PC-9 (cell line): ENCODE results near the gene CHST11. TPM values are rescaled to one million over a fixed set of nuclear protein-coding genes. Genes with fewer than 3 reads are reported as not detected.
A peak's percentile ranks its signal among the peaks of the same experiment; 100 is the strongest.

Experiments
- BruUV-seq: library from RNA; stranded (reverse); fragments of 400-500 nt; replicated peaks from 2 replicates; lab custom pipeline; 2021; lab: Mats Ljungman, UMichigan
- CTCF ChIA-PET: fragments of 300-600 bp; sonication (Branson Sonifier 250); formaldehyde crosslinking; loops from one replicate; lab custom pipeline; 2022; ENCODE audit warnings: antibody characterized with exemption; lab: Charles Lee
- POLR2A ChIA-PET: fragments of 300-600 bp; sonication (Branson Sonifier 250); formaldehyde crosslinking; loops from one replicate; lab custom pipeline; 2022; ENCODE audit warnings: antibody characterized with exemption; ENCODE audit not compliant: unreplicated experiment; lab: Charles Lee
- DNase-seq, 2 experiments: peaks; one replicate each; pipeline versions ENCODE4 v3.0.0 to v3.0.0-alpha.2; 2015 to 2022; ENCODE audit warnings: mixed read lengths in 1 of 2
- H2AFZ ChIP-seq: fragments of 200-600 bp; sonication (generic); 2 replicates; pipeline ENCODE4 v1.8.1; 2017; ENCODE audit warnings: antibody characterized with exemption
- H3F3A ChIP-seq: fragments of 200-600 bp; sonication (generic); 2 replicates; pipeline ENCODE4 v1.8.1; 2017; ENCODE audit warnings: antibody characterized with exemption, mild to moderate bottlenecking, low read depth; ENCODE audit not compliant: insufficient read depth
- H3K27ac ChIP-seq: fragments of 200-600 bp; sonication (generic); 2 replicates; pipeline ENCODE4 v1.6.1; 2016; ENCODE audit warnings: mixed run types
- H3K27me3 ChIP-seq: fragments of 200-600 bp; sonication (generic); 2 replicates; pipeline ENCODE4 v1.6.1; 2016; ENCODE audit warnings: low read depth, mixed run types; ENCODE audit not compliant: insufficient read depth
- H3K36me3 ChIP-seq: fragments of 200-600 bp; sonication (generic); 2 replicates; pipeline ENCODE4 v1.6.1; 2016; ENCODE audit warnings: low read depth, mixed run types
- H3K4me1 ChIP-seq: fragments of 200-600 bp; sonication (generic); replicated peaks from 2 replicates; pipeline ENCODE4 v1.6.1; 2016; ENCODE audit warnings: mixed run types; ENCODE audit not compliant: insufficient read depth
- H3K4me2 ChIP-seq: fragments of 200-600 bp; sonication (generic); 2 replicates; pipeline ENCODE4 v1.6.1; 2017; ENCODE audit warnings: mixed run types
- H3K4me3 ChIP-seq: fragments of 200-600 bp; sonication (generic); 2 replicates; pipeline ENCODE4 v1.6.1; 2016; ENCODE audit warnings: mixed run types
- H3K79me2 ChIP-seq: fragments of 200-600 bp; sonication (generic); 2 replicates; pipeline ENCODE4 v1.6.1; 2017; ENCODE audit warnings: low read depth, mixed run types
- H3K9me2 ChIP-seq: fragments of 200-600 bp; sonication (generic); 2 replicates; pipeline ENCODE4 v1.8.1; 2017; ENCODE audit warnings: mild to moderate bottlenecking; ENCODE audit not compliant: insufficient read depth
- H3K9me3 ChIP-seq: fragments of 200-600 bp; sonication (generic); 2 replicates; pipeline ENCODE4 v1.8.1; 2016; ENCODE audit warnings: low read depth; ENCODE audit not compliant: insufficient read depth
- H4K20me1 ChIP-seq: fragments of 200-600 bp; sonication (generic); 2 replicates; pipeline ENCODE4 v1.8.1; 2017; ENCODE audit not compliant: insufficient read depth
- EZH2 ChIP-seq: fragments of 200-600 bp; sonication (generic); IDR thresholded peaks from 2 replicates; pipeline ENCODE4 v1.8.0; 2017; ENCODE audit warnings: antibody characterized with exemption, low read depth
- intact Hi-C: fragments of 100-400 bp; cut with micrococcal nuclease; formaldehyde crosslinking; loops from one replicate; pipeline ENCODE4 v1.10.0; 2022; ENCODE audit not compliant: unreplicated experiment
- total RNA-seq: library from RNA; stranded (reverse); gene quantifications from 2 replicates; pipeline ENCODE4 v1.2.3, GENCODE V29; 2021
- TF ChIP-seq, protein P1 (sequence below): fragments of 200-600 bp; sonication (generic); conservative IDR thresholded peaks from 2 replicates; pipeline ENCODE4 v1.6.1; 2017; ENCODE audit warnings: mixed run types, antibody characterized with exemption, mild to moderate bottlenecking, moderate library complexity

Gene CHST11
- total RNA-seq, 1 experiment from 2014 or later = 39.9 TPM

DNA sequence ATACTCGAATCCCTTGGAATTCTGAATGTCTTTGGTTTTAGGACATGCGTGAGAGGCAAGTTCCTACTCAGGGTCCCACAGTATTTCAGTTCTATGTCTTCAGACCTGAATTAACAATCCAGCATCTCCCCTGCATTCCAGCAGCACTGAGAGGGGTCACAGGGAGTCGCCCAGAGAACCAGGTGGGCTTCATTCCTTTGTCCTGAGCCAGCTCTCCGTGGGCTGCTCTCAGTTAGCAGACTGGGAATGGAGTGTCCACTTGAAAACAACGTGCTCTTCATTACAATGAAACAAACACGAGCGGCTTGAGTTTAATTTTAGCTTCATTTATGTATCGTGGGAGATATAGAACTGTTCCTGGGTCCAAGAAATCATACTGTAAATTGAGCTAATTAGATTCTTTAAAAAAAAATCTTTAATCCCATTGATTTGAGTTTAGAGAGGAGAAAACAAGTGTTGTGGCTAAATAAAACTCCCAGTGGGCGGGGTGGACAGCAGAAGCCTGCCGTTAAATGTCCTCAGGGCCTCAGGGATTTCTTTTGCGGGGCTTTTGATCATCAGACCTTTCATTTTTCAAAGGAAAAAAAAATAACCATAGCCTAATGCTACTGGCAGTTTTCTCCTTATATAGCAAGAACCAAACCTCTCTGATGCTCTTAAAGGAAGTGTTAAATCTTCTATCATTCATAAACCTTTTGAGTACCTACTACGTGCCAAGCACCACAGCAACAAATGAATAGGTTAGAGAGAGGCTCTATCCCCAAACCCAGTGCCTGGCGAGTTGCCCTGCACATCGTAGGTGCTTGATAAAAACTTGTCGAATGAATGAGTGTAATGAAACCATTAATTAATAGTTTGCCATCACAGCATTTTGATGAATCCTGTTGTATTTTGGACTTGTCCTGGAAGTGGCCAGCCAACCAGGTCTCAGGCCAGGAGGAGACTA, 140.4 kb downstream of the CHST11 start:
- H3K4me2 ChIP-seq = peak overlapping the region; percentile 8; the same call in 1 of the 2 replicates
- no TSS peak for BruUV-seq
- POLR2A ChIA-PET = interaction anchor here (0.9 kb wide), 1 partner anchor 63 kb away, joined by 8 read pairs; no protein-coding TSS in a partner anchor

DNA sequence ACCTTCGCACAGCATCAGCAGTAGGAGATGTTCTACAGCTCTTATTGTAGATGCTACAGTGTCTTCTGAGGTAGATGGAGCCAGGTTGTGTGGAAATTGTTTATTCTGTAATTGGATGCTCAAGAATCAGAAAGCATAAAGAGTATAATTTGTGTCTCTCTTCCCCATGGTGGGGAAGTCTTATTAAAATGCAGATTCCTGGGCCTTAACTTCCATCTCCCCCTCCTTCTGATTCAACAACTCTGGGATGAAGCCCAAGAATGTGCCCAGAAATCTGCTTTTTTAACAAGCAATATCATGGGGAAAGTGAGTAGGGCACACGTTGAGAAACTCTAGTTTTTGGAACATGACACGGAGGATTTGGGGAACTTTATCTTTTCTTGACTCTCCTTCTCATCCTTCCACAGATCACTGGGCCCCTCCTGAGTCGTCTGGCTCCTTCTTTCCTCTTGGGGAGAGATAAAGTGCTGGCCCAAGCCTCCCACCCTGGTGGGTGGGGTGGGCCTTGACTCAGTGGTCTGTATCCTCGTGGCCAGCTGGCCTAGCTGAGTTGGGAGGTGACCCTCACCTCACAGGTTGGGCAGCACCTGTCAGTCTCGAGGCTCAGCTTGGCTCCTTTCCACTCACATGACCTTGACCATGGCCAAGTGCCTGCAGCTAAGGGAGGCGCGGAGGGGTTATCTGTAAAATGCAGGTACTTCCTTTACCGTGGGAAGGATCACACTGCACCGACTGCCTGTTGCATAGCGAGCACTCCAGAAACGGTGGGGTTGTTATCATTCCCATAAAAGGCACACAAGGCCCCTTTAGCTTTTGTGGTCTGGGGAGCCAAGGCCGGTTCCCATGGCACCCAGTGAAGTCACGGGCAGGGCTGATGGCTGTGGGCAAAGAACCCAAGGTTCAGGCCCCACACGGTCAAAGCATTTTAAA, 141.9 kb downstream of the CHST11 start:
- CTCF ChIA-PET = no interaction called here

More for the DNA sequence above, 140.4 kb downstream of the CHST11 start:
- no peak for TF ChIP-seq EZH2
- TF ChIP-seq, protein P1, sequence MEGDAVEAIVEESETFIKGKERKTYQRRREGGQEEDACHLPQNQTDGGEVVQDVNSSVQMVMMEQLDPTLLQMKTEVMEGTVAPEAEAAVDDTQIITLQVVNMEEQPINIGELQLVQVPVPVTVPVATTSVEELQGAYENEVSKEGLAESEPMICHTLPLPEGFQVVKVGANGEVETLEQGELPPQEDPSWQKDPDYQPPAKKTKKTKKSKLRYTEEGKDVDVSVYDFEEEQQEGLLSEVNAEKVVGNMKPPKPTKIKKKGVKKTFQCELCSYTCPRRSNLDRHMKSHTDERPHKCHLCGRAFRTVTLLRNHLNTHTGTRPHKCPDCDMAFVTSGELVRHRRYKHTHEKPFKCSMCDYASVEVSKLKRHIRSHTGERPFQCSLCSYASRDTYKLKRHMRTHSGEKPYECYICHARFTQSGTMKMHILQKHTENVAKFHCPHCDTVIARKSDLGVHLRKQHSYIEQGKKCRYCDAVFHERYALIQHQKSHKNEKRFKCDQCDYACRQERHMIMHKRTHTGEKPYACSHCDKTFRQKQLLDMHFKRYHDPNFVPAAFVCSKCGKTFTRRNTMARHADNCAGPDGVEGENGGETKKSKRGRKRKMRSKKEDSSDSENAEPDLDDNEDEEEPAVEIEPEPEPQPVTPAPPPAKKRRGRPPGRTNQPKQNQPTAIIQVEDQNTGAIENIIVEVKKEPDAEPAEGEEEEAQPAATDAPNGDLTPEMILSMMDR = no peak
- no peak overlapping the region for H2AFZ ChIP-seq
- no peaks in the 10 kb centered on the region for H3K9me3 ChIP-seq
- 0 out of 2 replicates have a peak overlapping the region, but pooled peaks have one; percentile 5 for H3K27ac ChIP-seq
- H3K4me3 ChIP-seq = no peak overlapping the region
- peaks cover 64% of the 10 kb centered on the region for H3F3A ChIP-seq
- DNase-seq = peak in 1 of 2 experiments; percentile 48
- H3K27me3 ChIP-seq = no peaks in the 10 kb centered on the region
- no peaks in the 10 kb centered on the region for H3K9me2 ChIP-seq
- CTCF ChIA-PET = no interaction called here
- intact Hi-C loops = no loop called here
- H4K20me1 ChIP-seq = no peaks in the 10 kb centered on the region
- no peaks in the 10 kb centered on the region for H3K36me3 ChIP-seq
- peaks cover 84% of the 10 kb centered on the region for H3K4me1 ChIP-seq
- H3K79me2 ChIP-seq = peaks cover 100% of the 10 kb centered on the region

More for the DNA sequence above, 141.9 kb downstream of the CHST11 start:
- Histone ChIP-seq H3K27ac (no peak overlapping the region), H3K4me2 (no peak overlapping the region), H3K4me1 (peaks cover 99% of the 10 kb centered on the region), H3K9me2 (no peaks in the 10 kb centered on the region), H3K36me3 (no peaks in the 10 kb centered on the region), H4K20me1 (no peaks in the 10 kb centered on the region), H3K79me2 (peaks cover 90% of the 10 kb centered on the region), H3K4me3 (no peak overlapping the region), H2AFZ (no peak overlapping the region), H3K27me3 (no peaks in the 10 kb centered on the region), H3F3A (peaks cover 71% of the 10 kb centered on the region), H3K9me3 (no peaks in the 10 kb centered on the region)
- no peak for DNase-seq
- POLR2A ChIA-PET = no interaction called here
- intact Hi-C loops = no loop called here
- BruUV-seq = no TSS peak
- TF ChIP-seq, protein P1 = no peak
- TF ChIP-seq EZH2 = no peak
